Activated CD4-positive, alpha-beta T cell treated with anti-CD3 and anti-CD28 coated beads for 36 hours (primary cell): ENCODE data around the gene NUP58. TPM values are rescaled to one million over a fixed set of nuclear protein-coding genes. Genes with fewer than 3 reads are reported as not detected.
"Not testable (repeated sequence)": the region's sequence is repeated elsewhere in the genome, so short reads cannot be mapped to it uniquely, and the experiment has no call there.

Experiments
- ATAC-seq: fragments of 200-7000 bp; cut with Tn5 transposase; one replicate; pipeline ENCODE4 v1.10.0; 2021; ENCODE audit warnings: mild to moderate bottlenecking, moderate library complexity
- CTCF ChIA-PET: fragments of 350-600 bp; sonication (Branson Sonifier 250); formaldehyde crosslinking; loops from one replicate; lab custom pipeline; 2021; ENCODE audit warnings: antibody characterized with exemption; lab: Charles Lee
- POLR2A ChIA-PET: fragments of 350-600 bp; sonication (Branson Sonifier 250); formaldehyde crosslinking; loops from one replicate; lab custom pipeline; 2021; ENCODE audit warnings: antibody characterized with exemption, inconsistent platforms; lab: Charles Lee
- DNase-seq: peaks from one replicate; pipeline ENCODE4 v3.0.0-alpha.2; 2020
- H3K27ac Mint-ChIP-seq: one replicate; pipeline ENCODE4 v1.8.0; 2021; ENCODE audit warnings: mixed read lengths
- H3K27me3 Mint-ChIP-seq: one replicate; pipeline ENCODE4 v1.8.0; 2021; ENCODE audit warnings: mixed read lengths
- H3K36me3 Mint-ChIP-seq: one replicate; pipeline ENCODE4 v1.8.0; 2021; ENCODE audit warnings: low read depth, mixed read lengths
- H3K4me1 Mint-ChIP-seq: one replicate; pipeline ENCODE4 v1.8.0; 2021; ENCODE audit warnings: mixed read lengths
- H3K4me3 Mint-ChIP-seq: one replicate; pipeline ENCODE4 v1.8.0; 2021; ENCODE audit warnings: mild to moderate bottlenecking, moderate library complexity, mixed read lengths
- H3K9me3 Mint-ChIP-seq: one replicate; pipeline ENCODE4 v1.8.0; 2021; ENCODE audit warnings: low read depth, mixed read lengths
- intact Hi-C, 2 experiments: fragments of 100-400 bp; cut with DNase I in 1 of 2; cut with micrococcal nuclease in 1 of 2; formaldehyde crosslinking; loops; one replicate each; pipeline versions ENCODE4 v1.14.2 to v1.15.1; 2022 to 2024; cut with DNase I, micrococcal nuclease
- total RNA-seq, 2 experiments: library from RNA; stranded (reverse); gene quantifications; one replicate each; pipeline ENCODE4 v1.2.3, GENCODE V29; 2021

The NUP58 gene
- total RNA-seq, 2 experiments from 2014 or later: 134 to 137 TPM

GRCh38 chr13:25351404-25351803, 50.0 kb downstream of the NUP58 start:
- CTCF ChIA-PET: no interaction called here
- H3K27me3 Mint-ChIP-seq: peaks cover 15% of the 10 kb centered on the region
- DNase-seq (no peak), ATAC-seq (no peak)
- no peak overlapping the region for H3K4me3 Mint-ChIP-seq
- H3K4me1 Mint-ChIP-seq: no peaks in the 10 kb centered on the region
- intact Hi-C loops: no loop called here
- H3K27ac Mint-ChIP-seq: no peak overlapping the region
- H3K36me3 Mint-ChIP-seq: peaks cover 4% of the 10 kb centered on the region
- POLR2A ChIA-PET: no interaction called here
- H3K9me3 Mint-ChIP-seq: no peaks in the 10 kb centered on the region

GRCh38 chr13:25352230-25352629, 50.8 kb downstream of the NUP58 start:
- Mint-ChIP-seq H3K4me1 (no peaks in the 10 kb centered on the region), H3K9me3 (no peaks in the 10 kb centered on the region), H3K4me3 (no peak overlapping the region), H3K27me3 (peaks cover 17% of the 10 kb centered on the region), H3K36me3 (peaks cover 4% of the 10 kb centered on the region), H3K27ac (no peak overlapping the region)
- DNase-seq: no peak
- CTCF ChIA-PET: no interaction called here
- ATAC-seq: no peak
- intact Hi-C loops: no loop called here
- POLR2A ChIA-PET: no interaction called here

- DNase-seq: no peak
- H3K36me3 Mint-ChIP-seq: peaks cover 4% of the 10 kb centered on the region
- peaks cover 17% of the 10 kb centered on the region for H3K27me3 Mint-ChIP-seq
- H3K9me3 Mint-ChIP-seq: no peaks in the 10 kb centered on the region
- ChIA-PET POLR2A (no interaction called here), CTCF (no interaction called here)
- ATAC-seq: no peak
- no peak overlapping the region for H3K4me3 Mint-ChIP-seq
- H3K27ac Mint-ChIP-seq: no peak overlapping the region
- intact Hi-C loops: no loop called here
- H3K4me1 Mint-ChIP-seq: no peaks in the 10 kb centered on the region
Measured at GRCh38 chr13:25352806-25353205, 51.4 kb downstream of the NUP58 start.

DNA sequence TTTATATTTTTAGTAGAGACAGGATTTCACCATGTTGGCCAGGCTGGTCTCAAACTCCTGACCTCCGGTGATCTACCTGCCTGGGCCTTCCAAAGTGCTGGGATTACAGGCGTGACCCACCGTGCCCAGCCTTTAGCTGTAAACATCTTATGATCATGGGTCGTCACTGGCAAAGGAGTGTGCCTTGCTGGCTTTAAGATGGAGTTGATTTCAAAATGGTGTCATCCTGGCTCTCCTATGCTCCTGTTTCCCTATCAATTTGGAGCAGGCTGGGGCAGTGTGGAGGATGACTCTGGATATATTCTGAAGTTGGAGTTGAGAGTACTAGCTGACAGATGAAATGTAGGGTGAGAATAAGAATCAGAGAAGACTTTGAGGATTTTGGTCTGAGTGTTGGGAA, 51.9 kb downstream of the NUP58 start:
- intact Hi-C loops: no loop called here
- no peaks in the 10 kb centered on the region for H3K4me1 Mint-ChIP-seq
- no peak overlapping the region for H3K27ac Mint-ChIP-seq
- no peak for DNase-seq
- peaks cover 2% of the 10 kb centered on the region for H3K9me3 Mint-ChIP-seq
- H3K27me3 Mint-ChIP-seq: peaks cover 22% of the 10 kb centered on the region
- CTCF ChIA-PET: no interaction called here
- H3K36me3 Mint-ChIP-seq: peaks cover 4% of the 10 kb centered on the region
- ATAC-seq: no peak
- POLR2A ChIA-PET: no interaction called here
- no peak overlapping the region for H3K4me3 Mint-ChIP-seq

DNA sequence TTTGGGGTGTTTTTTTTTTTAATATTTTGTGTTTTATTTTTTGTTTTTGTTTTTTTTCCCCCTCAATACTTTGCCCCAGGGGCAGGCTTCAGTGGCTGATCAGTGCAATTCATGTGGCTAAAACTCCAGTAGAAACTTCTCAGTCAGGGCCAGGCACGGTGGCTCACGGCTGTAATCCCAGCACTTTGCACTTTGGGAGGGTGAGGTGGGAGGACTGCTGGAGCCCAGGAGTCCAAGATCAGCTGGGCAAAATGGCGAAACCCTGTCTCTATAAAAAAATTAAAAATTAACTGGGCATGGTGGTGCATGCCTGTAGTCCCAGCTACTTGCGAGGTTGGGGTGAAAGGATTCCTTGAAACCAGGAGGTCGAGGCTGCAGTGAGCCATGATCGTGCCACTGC, 53.0 kb downstream of the NUP58 start:
- Mint-ChIP-seq H3K36me3 (peaks cover 4% of the 10 kb centered on the region), H3K4me3 (no peak overlapping the region), H3K9me3 (peaks cover 6% of the 10 kb centered on the region), H3K4me1 (no peaks in the 10 kb centered on the region), H3K27me3 (peaks cover 22% of the 10 kb centered on the region), H3K27ac (no peak overlapping the region)
- DNase-seq (no peak), ATAC-seq (no peak)
- intact Hi-C loops: no loop called here
- ChIA-PET POLR2A (no interaction called here), CTCF (no interaction called here)

DNA sequence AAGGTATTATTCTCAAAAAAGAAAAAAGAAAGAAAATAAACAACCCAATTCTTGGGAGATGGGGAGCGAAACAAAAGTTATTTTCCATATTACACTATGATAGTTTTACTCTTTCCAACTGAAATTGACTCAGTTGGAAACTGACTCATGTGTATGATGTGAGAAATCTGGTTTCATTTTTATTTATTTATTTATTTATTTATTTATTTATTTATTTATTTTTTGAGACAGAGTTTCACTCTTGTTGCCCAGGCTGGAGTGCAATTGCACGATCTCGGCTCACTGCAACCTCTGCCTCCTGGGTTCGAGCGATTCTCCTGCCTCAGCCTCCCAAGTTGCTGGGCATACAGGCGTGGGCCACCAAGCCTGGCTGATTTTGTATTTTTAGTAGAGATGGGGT, 59.0 kb downstream of the NUP58 start:
- H3K9me3 Mint-ChIP-seq, H3K36me3 Mint-ChIP-seq, intact Hi-C loops, POLR2A ChIA-PET, DNase-seq, ATAC-seq, CTCF ChIA-PET, H3K4me1 Mint-ChIP-seq, H3K4me3 Mint-ChIP-seq, H3K27ac Mint-ChIP-seq: not testable (repeated sequence)
- H3K27me3 Mint-ChIP-seq: peaks cover 16% of the 10 kb centered on the region

DNA sequence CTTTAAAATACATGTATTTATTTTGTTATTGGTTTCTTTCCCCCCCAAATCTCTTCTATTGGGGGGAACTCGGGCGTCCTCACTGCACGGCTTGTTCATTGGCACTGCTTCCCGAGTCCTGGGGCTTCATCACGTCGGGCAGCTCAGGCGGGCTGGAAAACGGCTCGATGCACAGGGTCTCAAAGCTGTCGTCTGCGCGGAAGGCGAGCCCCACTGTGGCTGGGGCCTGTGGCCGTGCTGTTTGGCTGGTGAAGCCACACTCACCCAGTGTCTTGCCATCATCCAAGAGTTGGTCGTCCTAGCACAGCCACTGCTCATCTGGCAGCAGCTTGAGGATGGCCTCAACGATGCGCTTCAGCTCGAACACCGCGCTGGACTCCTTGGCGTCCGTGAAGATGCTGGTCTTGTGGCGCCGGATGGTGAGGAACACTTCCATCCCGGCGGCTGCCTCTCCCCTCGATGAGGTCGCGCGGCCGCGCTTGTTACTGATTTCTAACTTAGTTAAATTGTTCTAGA, 64.4 kb downstream of the NUP58 start:
- ChIA-PET CTCF (no interaction called here), POLR2A (no interaction called here)
- no peaks in the 10 kb centered on the region for H3K36me3 Mint-ChIP-seq
- no peaks in the 10 kb centered on the region for H3K9me3 Mint-ChIP-seq
- ATAC-seq (no peak), DNase-seq (no peak)
- no peak overlapping the region for H3K4me3 Mint-ChIP-seq
- no peak overlapping the region for H3K27ac Mint-ChIP-seq
- H3K27me3 Mint-ChIP-seq: peaks cover 27% of the 10 kb centered on the region
- H3K4me1 Mint-ChIP-seq: no peaks in the 10 kb centered on the region
- intact Hi-C loops: no loop called here

DNA sequence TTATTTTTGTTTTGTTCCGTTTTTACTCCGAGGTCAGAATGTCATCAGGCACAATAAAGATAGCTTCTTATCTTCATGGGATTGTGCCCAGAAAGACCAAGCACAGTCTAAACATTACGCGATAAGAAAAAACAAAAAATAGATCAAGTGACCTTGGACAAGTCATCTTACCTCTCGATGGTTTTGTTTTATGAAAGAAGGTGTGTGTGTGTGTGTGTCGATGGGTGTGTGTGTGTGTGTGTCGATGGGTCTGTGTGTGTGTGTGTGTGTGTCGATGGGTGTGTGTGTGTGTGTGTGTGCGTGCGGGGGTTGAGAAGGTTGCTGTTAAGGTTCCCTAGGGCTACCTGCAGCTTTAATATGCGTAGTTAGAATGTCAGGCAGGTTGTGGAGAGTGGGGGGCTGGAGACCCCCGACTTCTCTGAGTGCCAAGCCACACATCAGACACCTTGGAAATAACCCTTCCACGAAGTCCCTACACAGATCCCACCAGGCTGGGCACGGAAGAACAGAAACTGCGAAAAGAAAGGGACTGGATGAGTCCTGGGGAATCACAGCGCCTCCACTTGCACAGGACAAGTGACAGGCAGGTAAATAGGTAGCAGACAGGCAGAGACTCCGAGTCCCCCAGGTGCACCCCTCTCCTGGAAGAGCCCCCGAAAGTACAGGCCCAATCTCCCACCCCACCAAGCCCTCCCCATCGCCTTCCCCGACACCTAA, 69.9 kb downstream of the NUP58 start:
- H3K4me1 Mint-ChIP-seq: peaks cover 6% of the 10 kb centered on the region
- POLR2A ChIA-PET: no interaction called here
- peak overlapping the region; percentile 47 for H3K27ac Mint-ChIP-seq
- H3K36me3 Mint-ChIP-seq: no peaks in the 10 kb centered on the region
- intact Hi-C loops: loop anchor here in 1 of 2 experiments (10.0 kb wide), 1 partner anchor 377 kb away; no protein-coding TSS in a partner anchor
- peak overlapping the region; percentile 56 for H3K4me3 Mint-ChIP-seq
- no peaks in the 10 kb centered on the region for H3K9me3 Mint-ChIP-seq
- H3K27me3 Mint-ChIP-seq: peaks cover 62% of the 10 kb centered on the region
- DNase-seq: no peak
- ATAC-seq: no peak
- CTCF ChIA-PET: no interaction called here

- H3K4me3 Mint-ChIP-seq: peak within 1 kb of the TSS; percentile 56
- no peaks in the 10 kb centered on the region for H3K9me3 Mint-ChIP-seq
- ChIA-PET POLR2A (no interaction called here), CTCF (no interaction called here)
- DNase-seq: no peak
- no peaks in the 10 kb centered on the region for H3K36me3 Mint-ChIP-seq
- H3K27me3 Mint-ChIP-seq: peaks cover 62% of the 10 kb centered on the region
- intact Hi-C loops: loop anchor here in 1 of 2 experiments (2.0 to 10.0 kb wide), 2 partner anchors 287 to 377 kb away; no protein-coding TSS in a partner anchor
- H3K27ac Mint-ChIP-seq: peak within 1 kb of the TSS; percentile 47
- ATAC-seq: peak; percentile 19
- H3K4me1 Mint-ChIP-seq: peaks cover 6% of the 10 kb centered on the region
Measured at GRCh38 chr13:25371875-25372283, 70.5 kb downstream of the NUP58 start, which contains the start of gene ATP8A2. ATP8A2 (plus strand) TSS chr13:25371974; CDS start chr13:25372213, 239 bp downstream.

DNA sequence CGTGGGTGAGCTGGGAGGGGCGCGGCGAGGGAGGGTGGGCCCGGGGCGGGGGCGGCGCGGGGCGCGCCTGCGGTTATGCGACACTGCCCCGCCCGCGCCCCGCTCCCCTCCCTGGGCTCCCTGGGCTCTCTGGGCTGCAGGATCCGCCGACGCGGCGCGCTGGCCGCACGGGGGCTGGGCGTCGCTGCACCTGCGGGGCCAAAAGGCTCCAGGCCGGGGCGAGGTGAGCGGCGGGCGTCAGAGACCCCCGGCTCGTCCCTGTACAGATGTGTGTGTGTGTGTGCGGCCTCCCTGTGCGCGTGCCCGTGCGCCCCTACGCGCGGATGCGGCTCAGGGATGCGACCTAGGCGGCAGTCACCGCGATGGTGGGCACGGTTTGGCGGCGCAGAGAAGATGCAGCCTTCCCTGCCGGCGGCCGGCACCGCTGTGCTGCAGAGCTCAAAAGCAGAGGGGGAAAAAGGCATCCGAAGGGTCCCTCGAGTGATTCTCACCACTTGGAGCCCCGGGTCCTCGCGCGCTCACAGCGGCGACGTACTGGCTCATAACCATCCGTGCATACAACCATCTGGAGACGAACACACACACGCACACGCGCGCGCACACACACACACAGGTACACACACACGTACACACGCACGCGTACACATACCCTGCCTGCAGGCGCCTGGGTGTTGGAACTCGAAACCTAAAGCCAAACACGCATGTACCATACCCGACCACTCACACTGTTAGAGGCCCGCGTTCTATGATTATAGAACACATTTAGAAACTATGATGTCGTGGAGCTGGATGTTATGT, 71.1 kb downstream of the NUP58 start:
- ChIA-PET POLR2A (interaction anchor here (0.5 kb wide), 1 partner anchor 327 kb away, joined by 7 read pairs; no protein-coding TSS in a partner anchor), CTCF (no interaction called here)
- Mint-ChIP-seq H3K9me3 (no peaks in the 10 kb centered on the region), H3K4me1 (peaks cover 6% of the 10 kb centered on the region), H3K36me3 (no peaks in the 10 kb centered on the region), H3K27me3 (peaks cover 61% of the 10 kb centered on the region), H3K27ac (no peak overlapping the region), H3K4me3 (no peak overlapping the region)
- DNase-seq (no peak), ATAC-seq (peak; percentile 25)
- intact Hi-C loops: loop anchor here in 1 of 2 experiments (2.0 to 10.0 kb wide), 2 partner anchors 288 to 378 kb away; no protein-coding TSS in a partner anchor

- no peaks in the 10 kb centered on the region for H3K36me3 Mint-ChIP-seq
- ATAC-seq (no peak), DNase-seq (peak; percentile 48)
- intact Hi-C loops: loop anchor here (1.0 to 10.0 kb wide), 4 partner anchors 107 to 381 kb away; no protein-coding TSS in a partner anchor
- CTCF ChIA-PET: interaction anchor here (0.6 to 2.4 kb wide), 13 partner anchors 9 to 392 kb away, joined by 3 to 10 read pairs (median 4); no protein-coding TSS in a partner anchor
- no peak overlapping the region for H3K4me3 Mint-ChIP-seq
- H3K27me3 Mint-ChIP-seq: peaks cover 49% of the 10 kb centered on the region
- no peaks in the 10 kb centered on the region for H3K9me3 Mint-ChIP-seq
- H3K4me1 Mint-ChIP-seq: peaks cover 6% of the 10 kb centered on the region
- POLR2A ChIA-PET: interaction anchor here (0.6 kb wide), 1 partner anchor 24 kb away, joined by 3 read pairs; no protein-coding TSS in a partner anchor
- no peak overlapping the region for H3K27ac Mint-ChIP-seq
Measured at GRCh38 chr13:25375727-25376358, 74.4 kb downstream of the NUP58 start.
